Hypothalamus (tissue), 51 donors: Measurements from ENCODE around the gene CDKN1A.
A peak's percentile ranks its signal among the peaks of the same experiment; 100 is the strongest.

Experiments
- DNase-seq, 51 donors: peaks; one replicate each; lab custom pipeline; 2025; lab: John Stamatoyannopoulos, UW

CDKN1A gene

DNA sequence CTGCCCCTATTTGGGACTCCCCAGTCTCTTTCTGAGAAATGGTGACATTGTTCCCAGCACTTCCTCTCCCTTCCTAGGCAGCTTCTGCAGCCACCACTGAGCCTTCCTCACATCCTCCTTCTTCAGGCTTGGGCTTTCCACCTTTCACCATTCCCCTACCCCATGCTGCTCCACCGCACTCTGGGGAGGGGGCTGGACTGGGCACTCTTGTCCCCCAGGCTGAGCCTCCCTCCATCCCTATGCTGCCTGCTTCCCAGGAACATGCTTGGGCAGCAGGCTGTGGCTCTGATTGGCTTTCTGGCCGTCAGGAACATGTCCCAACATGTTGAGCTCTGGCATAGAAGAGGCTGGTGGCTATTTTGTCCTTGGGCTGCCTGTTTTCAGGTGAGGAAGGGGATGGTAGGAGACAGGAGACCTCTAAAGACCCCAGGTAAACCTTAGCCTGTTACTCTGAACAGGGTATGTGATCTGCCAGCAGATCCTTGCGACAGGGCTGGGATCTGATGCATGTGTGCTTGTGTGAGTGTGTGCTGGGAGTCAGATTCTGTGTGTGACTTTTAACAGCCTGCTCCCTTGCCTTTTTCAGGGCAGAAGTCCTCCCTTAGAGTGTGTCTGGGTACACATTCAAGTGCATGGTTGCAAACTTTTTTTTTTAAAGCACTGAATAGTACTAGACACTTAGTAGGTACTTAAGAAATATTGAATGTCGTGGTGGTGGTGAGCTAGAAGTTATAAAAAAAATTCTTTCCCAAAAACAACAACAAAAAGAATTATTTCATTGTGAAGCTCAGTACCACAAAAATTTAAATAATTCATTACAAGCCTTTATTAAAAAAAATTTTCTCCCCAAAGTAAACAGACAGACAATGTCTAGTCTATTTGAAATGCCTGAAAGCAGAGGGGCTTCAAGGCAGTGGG, 2.1 kb upstream of the CDKN1A start:
- no peak for DNase-seq

DNA sequence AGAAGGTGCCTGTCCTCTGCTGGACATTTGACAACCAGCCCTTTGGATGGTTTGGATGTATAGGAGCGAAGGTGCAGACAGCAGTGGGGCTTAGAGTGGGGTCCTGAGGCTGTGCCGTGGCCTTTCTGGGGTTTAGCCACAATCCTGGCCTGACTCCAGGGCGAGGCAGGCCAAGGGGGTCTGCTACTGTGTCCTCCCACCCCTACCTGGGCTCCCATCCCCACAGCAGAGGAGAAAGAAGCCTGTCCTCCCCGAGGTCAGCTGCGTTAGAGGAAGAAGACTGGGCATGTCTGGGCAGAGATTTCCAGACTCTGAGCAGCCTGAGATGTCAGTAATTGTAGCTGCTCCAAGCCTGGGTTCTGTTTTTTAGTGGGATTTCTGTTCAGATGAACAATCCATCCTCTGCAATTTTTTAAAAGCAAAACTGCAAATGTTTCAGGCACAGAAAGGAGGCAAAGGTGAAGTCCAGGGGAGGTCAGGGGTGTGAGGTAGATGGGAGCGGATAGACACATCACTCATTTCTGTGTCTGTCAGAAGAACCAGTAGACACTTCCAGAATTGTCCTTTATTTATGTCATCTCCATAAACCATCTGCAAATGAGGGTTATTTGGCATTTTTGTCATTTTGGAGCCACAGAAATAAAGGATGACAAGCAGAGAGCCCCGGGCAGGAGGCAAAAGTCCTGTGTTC, 1.3 kb upstream of the CDKN1A start:
- peak in 1 of 51 donors; percentile 16 for DNase-seq

DNA sequence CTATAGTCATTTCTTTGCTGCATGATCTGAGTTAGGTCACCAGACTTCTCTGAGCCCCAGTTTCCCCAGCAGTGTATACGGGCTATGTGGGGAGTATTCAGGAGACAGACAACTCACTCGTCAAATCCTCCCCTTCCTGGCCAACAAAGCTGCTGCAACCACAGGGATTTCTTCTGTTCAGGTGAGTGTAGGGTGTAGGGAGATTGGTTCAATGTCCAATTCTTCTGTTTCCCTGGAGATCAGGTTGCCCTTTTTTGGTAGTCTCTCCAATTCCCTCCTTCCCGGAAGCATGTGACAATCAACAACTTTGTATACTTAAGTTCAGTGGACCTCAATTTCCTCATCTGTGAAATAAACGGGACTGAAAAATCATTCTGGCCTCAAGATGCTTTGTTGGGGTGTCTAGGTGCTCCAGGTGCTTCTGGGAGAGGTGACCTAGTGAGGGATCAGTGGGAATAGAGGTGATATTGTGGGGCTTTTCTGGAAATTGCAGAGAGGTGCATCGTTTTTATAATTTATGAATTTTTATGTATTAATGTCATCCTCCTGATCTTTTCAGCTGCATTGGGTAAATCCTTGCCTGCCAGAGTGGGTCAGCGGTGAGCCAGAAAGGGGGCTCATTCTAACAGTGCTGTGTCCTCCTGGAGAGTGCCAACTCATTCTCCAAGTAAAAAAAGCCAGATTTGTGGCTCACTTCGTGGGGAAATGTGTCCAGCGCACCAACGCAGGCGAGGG, 594 bp upstream of the CDKN1A start:
- no peak for DNase-seq

- DNase-seq: peak in 26 of 51 donors; percentile 11 to 64 (median 40)
These were observed 724 bp downstream of the CDKN1A start for GRCh38 chr6:36679043-36679833.

GRCh38 chr6:36682328-36683144, 4.0 kb downstream of the CDKN1A start:
- no peak for DNase-seq

- DNase-seq: no peak
These were observed 4.7 kb downstream of the CDKN1A start for GRCh38 chr6:36683145-36683655.

DNA sequence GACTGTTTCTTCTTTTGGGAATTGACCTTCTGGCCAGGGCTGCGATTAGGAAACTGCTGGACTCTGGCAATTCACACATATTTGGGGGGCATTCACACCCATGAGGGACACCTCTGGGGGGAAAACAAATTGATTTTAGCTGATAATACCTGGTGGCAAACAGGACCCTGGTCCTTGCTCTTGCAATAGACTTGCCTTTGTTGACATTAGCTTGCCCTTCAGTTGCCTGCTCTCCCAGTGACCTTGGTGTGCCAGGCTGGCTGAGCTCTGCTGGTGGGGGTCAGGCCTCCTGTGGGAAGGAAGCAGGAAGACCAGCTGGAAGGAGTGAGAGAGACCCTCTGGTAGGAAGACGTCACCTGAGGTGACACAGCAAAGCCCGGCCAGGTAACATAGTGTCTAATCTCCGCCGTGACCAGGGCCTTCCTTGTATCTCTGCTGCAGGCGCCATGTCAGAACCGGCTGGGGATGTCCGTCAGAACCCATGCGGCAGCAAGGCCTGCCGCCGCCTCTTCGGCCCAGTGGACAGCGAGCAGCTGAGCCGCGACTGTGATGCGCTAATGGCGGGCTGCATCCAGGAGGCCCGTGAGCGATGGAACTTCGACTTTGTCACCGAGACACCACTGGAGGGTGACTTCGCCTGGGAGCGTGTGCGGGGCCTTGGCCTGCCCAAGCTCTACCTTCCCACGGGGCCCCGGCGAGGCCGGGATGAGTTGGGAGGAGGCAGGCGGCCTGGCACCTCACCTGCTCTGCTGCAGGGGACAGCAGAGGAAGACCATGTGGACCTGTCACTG, 5.3 kb downstream of the CDKN1A start:
- DNase-seq: no peak

GRCh38 chr6:36684447-36684812, 5.9 kb downstream of the CDKN1A start:
- no peak for DNase-seq

- no peak for DNase-seq
These were observed 6.8 kb downstream of the CDKN1A start for GRCh38 chr6:36685166-36685924.

DNA sequence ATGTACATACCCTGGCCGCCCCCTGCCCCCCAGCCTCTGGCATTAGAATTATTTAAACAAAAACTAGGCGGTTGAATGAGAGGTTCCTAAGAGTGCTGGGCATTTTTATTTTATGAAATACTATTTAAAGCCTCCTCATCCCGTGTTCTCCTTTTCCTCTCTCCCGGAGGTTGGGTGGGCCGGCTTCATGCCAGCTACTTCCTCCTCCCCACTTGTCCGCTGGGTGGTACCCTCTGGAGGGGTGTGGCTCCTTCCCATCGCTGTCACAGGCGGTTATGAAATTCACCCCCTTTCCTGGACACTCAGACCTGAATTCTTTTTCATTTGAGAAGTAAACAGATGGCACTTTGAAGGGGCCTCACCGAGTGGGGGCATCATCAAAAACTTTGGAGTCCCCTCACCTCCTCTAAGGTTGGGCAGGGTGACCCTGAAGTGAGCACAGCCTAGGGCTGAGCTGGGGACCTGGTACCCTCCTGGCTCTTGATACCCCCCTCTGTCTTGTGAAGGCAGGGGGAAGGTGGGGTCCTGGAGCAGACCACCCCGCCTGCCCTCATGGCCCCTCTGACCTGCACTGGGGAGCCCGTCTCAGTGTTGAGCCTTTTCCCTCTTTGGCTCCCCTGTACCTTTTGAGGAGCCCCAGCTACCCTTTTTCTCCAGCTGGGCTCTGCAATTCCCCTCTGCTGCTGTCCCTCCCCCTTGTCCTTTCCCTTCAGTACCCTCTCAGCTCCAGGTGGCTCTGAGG, 7.6 kb downstream of the CDKN1A start:
- no peak for DNase-seq

DNA sequence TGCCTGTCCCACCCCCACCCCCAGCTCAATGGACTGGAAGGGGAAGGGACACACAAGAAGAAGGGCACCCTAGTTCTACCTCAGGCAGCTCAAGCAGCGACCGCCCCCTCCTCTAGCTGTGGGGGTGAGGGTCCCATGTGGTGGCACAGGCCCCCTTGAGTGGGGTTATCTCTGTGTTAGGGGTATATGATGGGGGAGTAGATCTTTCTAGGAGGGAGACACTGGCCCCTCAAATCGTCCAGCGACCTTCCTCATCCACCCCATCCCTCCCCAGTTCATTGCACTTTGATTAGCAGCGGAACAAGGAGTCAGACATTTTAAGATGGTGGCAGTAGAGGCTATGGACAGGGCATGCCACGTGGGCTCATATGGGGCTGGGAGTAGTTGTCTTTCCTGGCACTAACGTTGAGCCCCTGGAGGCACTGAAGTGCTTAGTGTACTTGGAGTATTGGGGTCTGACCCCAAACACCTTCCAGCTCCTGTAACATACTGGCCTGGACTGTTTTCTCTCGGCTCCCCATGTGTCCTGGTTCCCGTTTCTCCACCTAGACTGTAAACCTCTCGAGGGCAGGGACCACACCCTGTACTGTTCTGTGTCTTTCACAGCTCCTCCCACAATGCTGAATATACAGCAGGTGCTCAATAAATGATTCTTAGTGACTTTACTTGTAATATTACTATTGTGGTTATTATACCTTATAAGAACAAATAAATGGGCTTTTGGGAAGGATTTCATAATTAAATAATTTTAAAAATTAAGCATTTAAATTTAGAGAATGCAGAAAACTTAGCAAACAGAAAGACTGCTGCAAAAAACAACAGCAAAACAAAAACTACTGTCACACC, 8.4 kb downstream of the CDKN1A start:
- DNase-seq: no peak

DNA sequence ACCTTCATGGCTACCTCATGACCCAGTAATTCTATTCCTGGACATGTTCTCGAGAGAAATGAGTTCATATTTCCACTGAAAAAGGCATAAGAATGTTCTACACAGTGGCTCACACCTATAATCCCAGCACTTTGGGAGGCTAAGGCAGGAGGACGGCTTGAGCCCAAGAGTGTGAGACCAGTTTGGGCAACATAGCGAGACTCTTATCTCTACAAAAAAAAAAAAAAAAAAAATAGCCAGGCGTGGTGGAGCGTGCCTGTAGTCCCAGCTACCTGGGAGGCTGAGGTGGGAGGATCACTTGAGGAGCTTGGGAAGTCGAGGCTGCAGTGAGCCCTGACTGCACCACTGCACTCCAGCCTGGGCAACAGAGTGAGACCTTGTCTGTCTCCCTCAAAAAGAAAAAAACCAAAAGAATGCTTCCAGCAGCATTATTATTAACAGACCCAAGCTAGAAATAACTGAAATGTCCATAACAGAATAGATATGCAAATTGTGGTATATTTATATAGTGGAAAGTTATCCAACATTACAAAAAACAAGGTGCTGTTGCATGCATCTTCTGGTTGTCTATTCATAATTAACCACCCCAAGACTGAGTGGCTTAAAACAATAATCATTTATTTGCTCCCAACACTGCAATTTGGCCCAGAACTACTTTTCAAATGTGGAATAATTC, 9.7 kb downstream of the CDKN1A start:
- DNase-seq: no peak

DNA sequence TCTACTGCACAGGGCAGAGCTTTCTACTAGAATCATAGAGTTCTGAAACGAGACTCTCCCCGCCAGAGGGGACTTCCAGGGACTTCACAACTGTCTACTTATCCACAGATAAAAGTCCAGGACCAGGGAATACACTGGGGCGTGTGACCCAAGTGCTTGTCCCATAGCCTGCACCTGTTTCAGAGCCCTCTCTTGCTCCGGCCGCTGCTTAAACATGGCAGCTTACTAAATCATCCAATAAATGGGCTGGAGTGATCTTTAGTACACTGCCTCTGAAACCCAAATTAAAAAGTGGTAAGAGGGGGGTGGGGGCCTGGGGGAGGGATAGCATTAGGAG, 10.2 kb downstream of the CDKN1A start:
- DNase-seq: no peak

DNA sequence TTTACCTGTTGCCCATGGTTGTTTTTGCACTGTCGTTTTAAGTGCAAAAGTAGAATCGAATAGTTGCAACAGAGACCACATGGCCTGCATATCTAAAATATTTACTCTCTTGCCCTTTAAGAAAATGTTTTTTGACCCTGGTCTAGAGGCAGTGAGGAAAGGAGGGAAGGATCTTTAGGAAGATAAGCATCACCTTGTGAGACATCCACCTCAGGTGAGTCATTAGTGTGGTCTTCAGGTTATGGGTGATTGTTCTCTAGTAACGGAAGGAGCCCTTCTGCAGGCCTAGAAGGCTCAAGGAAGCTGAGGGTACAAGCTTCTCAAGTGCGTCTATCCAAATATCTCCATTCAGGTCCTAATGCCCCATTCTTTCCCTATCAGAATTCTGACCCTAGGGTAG, 12.5 kb downstream of the CDKN1A start:
- no peak for DNase-seq

DNA sequence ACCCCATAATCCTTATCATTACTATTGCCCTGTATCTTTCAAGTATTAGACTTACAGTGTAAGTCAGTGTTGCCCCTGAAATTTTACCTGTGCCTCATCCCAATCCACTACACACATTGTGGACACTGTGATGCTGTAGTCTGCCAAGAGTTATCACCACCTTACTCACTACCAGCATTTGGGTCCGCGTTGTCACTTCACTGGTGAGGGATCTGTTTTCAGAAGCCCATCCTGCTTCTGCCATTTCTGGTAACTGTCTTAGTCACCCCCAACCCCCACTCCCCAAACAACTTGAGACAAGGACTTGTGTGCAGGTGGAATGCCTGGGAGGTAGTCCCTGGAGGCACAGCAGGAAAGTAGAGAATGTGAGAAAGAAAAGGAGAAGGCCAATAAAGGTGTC, 13.1 kb downstream of the CDKN1A start:
- DNase-seq: no peak

GRCh38 chr6:36692220-36692619, 13.7 kb downstream of the CDKN1A start:
- DNase-seq: no peak
